Stimulated activated CD4-positive, alpha-beta T cell treated with anti-CD3 and anti-CD28 coated beads, TNF-alpha, amount 100 ng/mL, for 48 hours (primary cell): ENCODE data around the gene LY9.

Source experiments
- DNase-seq, 3 donors: peaks; one replicate each; pipeline ENCODE4 v3.0.0-alpha.2; 2020; ENCODE audit warnings: low read depth in 3 of 3

LY9 gene

DNA sequence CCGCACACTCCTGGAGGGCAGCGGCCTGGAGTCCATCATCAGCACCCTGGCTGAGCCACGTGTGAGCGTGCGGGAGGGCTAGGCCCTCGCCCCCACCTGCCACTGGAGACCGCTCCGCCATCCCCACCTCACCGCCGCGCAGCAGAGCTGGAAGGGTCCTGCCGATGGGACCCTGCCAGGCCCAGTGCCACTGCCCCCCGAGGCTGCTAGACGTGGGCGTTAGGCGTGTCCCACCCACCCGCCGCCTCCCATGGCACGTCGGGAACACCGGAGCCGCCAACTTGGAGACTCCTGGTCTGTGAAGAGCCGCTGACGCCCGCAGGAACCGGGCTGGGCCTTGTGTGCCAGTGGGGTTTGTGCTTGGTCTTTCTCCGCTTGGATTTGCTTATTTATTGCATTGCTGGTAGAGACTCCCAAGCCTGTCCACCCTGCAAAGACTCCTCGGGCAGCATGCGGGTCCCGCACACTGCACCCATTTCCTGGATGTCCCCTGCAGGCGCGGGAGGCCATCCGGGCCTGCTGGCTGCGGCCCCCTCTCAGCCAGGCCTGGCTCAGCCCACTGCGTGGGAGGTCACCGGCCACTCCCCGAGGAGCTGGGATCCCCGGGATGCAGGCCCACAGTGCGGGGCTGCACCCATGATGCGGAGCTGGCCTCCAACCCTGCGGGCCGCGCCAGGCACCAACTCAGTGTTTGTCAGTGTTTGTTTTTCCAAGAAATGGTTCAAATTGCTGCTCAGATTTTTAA is 6.0 kb downstream of the LY9 start:
- DNase-seq: no peak

- no peak for DNase-seq
Observed at GRCh38 chr1:160806109-160806665, 10.2 kb downstream of the LY9 start.

- DNase-seq: no peak
Observed at GRCh38 chr1:160806784-160807183, 10.8 kb downstream of the LY9 start.

- DNase-seq: no peak
Observed at GRCh38 chr1:160807247-160807646, 11.3 kb downstream of the LY9 start.

- no peak for DNase-seq
Observed at GRCh38 chr1:160807738-160808137, 11.8 kb downstream of the LY9 start.

DNA sequence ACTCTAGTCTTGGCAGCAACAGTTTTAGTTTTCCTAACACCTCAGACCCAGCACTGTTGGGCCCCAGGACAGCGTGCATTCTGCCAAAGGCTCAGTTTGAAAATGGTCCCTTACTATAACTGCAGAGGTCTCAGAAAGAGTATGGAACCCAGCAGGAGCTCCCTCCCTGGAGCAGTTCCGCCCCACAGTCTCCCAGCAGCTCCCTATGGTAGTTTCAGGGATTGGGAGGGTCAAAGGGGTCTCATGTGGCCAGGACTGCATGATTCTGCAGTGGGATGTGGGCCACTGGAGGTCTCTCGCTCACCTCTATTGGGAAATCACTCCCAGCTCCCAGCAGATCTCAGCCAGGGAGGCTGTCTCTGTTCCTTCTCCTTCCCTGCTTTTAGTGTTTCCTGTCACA is 12.3 kb downstream of the LY9 start:
- no peak for DNase-seq

GRCh38 chr1:160810486-160810885 is 14.5 kb downstream of the LY9 start:
- no peak for DNase-seq

- no peak for DNase-seq
Observed at GRCh38 chr1:160811147-160811546, 15.2 kb downstream of the LY9 start.

GRCh38 chr1:160813215-160813614 is 17.2 kb downstream of the LY9 start:
- DNase-seq: no peak

GRCh38 chr1:160814316-160814715 is 18.3 kb downstream of the LY9 start:
- DNase-seq: no peak

GRCh38 chr1:160814856-160815255 is 18.9 kb downstream of the LY9 start:
- no peak for DNase-seq

DNA sequence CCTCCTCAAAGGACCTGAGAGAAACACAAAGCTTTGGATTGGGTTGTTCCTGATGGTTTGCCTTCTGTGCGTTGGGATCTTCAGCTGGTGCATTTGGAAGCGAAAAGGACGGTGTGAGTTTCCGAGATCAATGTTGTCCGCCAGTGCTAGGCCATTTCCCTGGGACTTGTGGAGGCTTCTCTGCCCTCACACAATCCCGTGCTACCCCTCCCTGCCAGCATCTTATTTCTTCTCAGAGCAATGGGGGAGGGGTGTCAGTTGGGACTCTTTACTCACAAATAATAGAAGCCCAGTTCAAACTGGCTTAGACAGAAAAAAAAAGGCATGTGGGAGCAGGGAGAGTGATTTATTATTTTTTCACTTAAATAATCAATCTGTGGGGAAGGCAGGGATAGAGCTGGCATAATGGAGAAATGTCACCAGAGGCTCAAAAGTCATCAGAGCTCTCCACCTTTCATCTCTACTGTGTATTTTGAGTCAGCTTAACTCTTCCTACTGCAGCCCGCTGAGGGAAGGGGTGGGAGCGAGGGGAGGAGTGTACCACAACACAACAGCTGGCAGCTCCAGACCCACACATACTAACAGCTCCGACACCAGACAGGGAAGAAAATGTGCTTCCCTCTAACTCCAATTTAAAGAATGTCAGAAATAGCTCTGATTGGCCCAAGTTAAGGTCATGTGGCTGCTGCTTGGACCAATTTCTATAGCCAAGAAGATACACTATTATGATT is 22.4 kb downstream of the LY9 start:
- no peak for DNase-seq

DNA sequence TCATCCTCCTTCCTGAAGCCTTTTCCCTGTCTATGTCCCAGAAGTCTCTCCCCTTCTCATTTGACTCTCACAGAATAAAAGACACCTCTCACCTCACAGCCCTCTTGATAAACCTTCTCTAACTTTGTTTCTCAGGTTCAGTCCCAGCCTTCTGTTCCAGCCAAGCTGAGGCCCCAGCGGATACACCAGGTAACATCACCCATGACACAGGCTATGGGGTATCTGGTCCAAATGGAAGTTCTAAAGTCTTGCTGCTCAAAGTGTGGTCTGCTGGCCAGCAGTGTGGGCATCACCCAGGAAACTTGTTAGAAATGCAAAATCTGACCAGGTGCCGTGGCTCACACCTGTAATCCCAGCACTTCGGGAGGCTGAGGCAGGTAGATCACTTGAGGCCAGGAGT is 23.2 kb downstream of the LY9 start:
- DNase-seq: no peak

DNA sequence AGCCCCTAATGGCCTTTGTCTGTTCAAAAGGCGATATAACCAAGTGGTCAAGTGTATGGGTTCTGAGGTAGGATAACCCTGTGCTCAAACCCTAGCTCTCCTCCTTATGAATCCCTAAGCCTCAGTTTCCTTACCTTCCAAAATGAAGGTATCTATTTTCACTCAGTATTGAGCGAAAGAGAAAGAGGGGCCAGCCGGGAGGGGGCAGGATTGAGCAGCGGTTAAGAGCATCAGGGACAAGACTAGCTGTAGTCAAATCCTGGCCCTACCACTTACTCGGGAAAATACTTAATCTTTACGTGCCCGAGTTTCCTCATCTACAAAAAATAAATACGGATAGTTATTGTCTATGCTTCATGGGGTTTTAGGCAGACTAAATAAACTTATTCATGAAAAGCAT is 25.7 kb downstream of the LY9 start:
- no peak for DNase-seq

- no peak for DNase-seq
Observed at GRCh38 chr1:160823296-160823695, 27.3 kb downstream of the LY9 start.

DNA sequence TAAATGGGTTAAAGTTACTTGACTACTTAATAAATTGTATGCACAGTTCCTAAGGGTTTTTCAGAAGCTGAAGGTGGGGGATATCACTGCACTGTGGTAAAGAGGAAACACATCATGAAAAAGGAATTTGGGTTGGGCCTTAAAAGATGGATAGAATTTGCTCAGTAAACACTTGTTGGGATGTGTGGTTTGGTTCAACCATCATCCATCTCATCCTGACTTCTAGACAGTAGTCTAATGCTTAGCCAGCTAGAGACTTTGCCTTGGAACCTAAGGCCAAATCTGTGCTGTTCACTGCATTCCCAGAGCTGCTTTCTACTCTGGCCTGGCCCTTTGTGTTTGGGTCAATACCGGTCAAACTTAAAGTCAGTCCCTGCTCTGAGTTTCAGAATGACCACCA is 30.6 kb downstream of the LY9 start:
- no peak for DNase-seq

GRCh38 chr1:160827418-160827817 is 31.4 kb downstream of the LY9 start:
- DNase-seq: no peak

DNA sequence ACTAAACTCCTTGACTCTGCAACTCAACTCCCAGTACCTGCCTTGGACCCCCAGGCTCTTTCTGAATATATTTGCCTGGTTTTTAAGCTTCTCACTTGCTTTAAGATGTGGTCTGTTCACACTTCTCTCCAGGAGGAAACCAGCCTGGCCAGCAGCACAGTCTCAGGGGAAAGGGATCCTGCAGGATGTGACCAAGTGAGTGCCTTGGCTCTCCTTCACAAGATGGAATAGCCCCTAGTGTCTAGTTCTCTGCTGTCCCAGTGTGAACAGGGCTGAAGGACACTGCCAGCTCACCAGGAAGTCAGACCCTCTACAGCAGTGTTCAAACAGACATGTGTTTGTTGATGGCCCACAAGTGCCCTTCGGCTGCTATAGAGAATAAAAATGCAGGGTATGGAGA is 33.8 kb downstream of the LY9 start:
- DNase-seq: no peak

DNA sequence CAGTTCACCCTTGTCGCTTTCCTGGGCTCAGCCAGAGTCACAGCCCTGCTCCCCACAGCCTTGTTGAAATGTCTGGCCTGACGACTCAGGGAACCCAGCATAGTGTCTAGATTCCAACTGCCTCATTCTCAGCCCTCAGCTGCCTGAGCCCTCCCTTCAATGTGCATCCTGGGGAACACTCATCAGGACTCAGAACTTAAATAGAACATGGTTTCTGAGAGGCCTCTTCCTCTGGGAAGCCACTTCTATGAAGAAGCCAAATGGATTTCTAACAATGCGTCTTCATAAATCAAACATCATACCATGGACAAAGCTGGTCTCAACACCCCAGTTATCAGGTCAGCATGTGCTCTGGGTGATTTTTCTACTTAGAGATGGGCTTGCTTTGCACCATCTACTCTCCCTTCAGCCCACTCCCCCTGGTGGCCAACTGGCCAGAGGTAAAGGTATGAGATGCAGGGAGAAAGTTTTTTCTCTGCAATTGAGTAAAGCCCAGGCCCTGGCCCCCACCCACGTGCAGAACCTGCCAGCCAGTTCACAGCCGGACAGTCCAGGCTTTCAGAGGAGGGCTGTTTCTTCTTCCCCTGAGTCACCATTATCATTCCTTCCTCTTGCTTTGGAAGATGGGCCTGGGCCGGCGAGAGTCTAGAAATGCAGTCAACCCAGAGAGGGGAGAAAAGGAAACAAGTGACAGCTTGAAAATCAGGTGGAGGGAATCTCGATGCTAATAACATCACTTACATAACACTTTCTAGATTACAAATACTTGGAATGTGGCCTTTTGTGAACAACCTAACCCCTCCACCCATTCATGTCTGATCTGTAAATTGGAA is 34.6 kb downstream of the LY9 start:
- peak; percentile 51 to 80 (median 58) for DNase-seq

- peak in 2 of 3 donors; percentile 18 to 72 for DNase-seq
Observed at GRCh38 chr1:160834945-160835565, 39.1 kb downstream of the LY9 start.

- no peak for DNase-seq
Observed at GRCh38 chr1:160835751-160836150, 39.8 kb downstream of the LY9 start.

GRCh38 chr1:160836561-160836960 is 40.6 kb downstream of the LY9 start:
- DNase-seq: no peak
